ENCODE data around the gene SLFNL1.

The SLFNL1 gene

GRCh38 chr1:41021526-41022308 lies at the start of gene SLFNL1:
TSS of gene SLFNL1 (minus strand) at chr1:41021725. CDS start at chr1:41020660, 1,065 bp downstream.
- DNase-seq: no peak

- no peak for DNase-seq
Observed at GRCh38 chr1:41056907-41057306, 35.4 kb upstream of the SLFNL1 start.

- DNase-seq: no peak
Observed at GRCh38 chr1:41053316-41053715, 31.8 kb upstream of the SLFNL1 start.

GRCh38 chr1:41051022-41051421 lies 29.5 kb upstream of the SLFNL1 start:
- no peak for DNase-seq

- DNase-seq: no peak
Observed at GRCh38 chr1:41048540-41048939, 27.0 kb upstream of the SLFNL1 start.

GRCh38 chr1:41046347-41046775 lies 24.8 kb upstream of the SLFNL1 start:
- no peak for DNase-seq

- DNase-seq: no peak
Observed at GRCh38 chr1:41045740-41046139, 24.2 kb upstream of the SLFNL1 start.

- no peak for DNase-seq
Observed at GRCh38 chr1:41044187-41044586, 22.7 kb upstream of the SLFNL1 start.

- DNase-seq: no peak
Observed at GRCh38 chr1:41041614-41042270, 20.2 kb upstream of the SLFNL1 start.

- no peak for DNase-seq
Observed at GRCh38 chr1:41038110-41038509, 16.6 kb upstream of the SLFNL1 start.

- no peak for DNase-seq
Observed at GRCh38 chr1:41037116-41037903, 15.8 kb upstream of the SLFNL1 start.

GRCh38 chr1:41033272-41033671 lies 11.7 kb upstream of the SLFNL1 start:
- no peak for DNase-seq

GRCh38 chr1:41032147-41032546 lies 10.6 kb upstream of the SLFNL1 start:
- no peak for DNase-seq

- no peak for DNase-seq
Observed at GRCh38 chr1:41030872-41031616, 9.5 kb upstream of the SLFNL1 start.

- no peak for DNase-seq
Observed at GRCh38 chr1:41028034-41028642, 6.6 kb upstream of the SLFNL1 start.

GRCh38 chr1:41025979-41026819 lies 4.7 kb upstream of the SLFNL1 start:
- DNase-seq: no peak

- no peak for DNase-seq
Observed at GRCh38 chr1:41024953-41025352, 3.4 kb upstream of the SLFNL1 start.

- DNase-seq: no peak
Observed at GRCh38 chr1:41023279-41023990, 1.9 kb upstream of the SLFNL1 start.

GRCh38 chr1:41022424-41022823 lies 899 bp upstream of the SLFNL1 start:
- no peak for DNase-seq

- no peak for DNase-seq
Observed at GRCh38 chr1:41020654-41021053, 871 bp downstream of the SLFNL1 start.

- DNase-seq: peak in 1 of 2 experiments; percentile 38
Observed at GRCh38 chr1:41020109-41020576, 1.4 kb downstream of the SLFNL1 start.
